Tibial nerve (tissue), 3 donors: ENCODE results near the gene CLEC18B.
"Not testable (repeated sequence)": the region's sequence is repeated elsewhere in the genome, so short reads cannot be mapped to it uniquely, and the experiment has no call there.

Source experiments
- POLR2A ChIP-seq, 2 donors: fragments of 450-650 bp; IDR thresholded peaks; one replicate each; pipeline ENCODE4 v1.6.1; 2017; ENCODE audit warnings: antibody characterized with exemption in 2 of 2, mild to moderate bottlenecking in 2 of 2, moderate library complexity in 2 of 2
- TF ChIP-seq, protein P1 (sequence below), 5 experiments: fragments of 200-600 bp in 3 of 5; fragments of 450-650 bp in 2 of 5; sonication (generic) in 3 of 5; IDR thresholded peaks; one replicate each; pipeline ENCODE4 v1.5.1; 2016 to 2019; ENCODE audit warnings: antibody characterized with exemption in 5 of 5, mild to moderate bottlenecking in 3 of 5, moderate library complexity in 2 of 5

DNA sequence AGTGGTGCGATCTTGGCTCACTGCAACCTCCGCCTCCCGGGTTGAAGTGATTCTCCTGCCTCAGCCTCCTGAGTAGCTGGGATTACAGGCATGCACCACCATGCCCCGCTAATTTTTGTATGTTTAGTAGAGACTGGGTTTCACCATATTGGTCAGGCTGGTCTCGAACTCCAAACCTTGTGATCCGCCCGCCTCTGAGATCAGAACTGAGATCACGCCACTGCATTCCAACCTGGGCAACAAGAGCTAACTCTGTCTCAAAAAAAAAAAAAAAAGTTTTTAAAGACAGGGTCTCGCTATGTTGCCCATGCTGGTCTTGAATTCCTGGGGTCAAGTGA lies 47.5 kb downstream of the CLEC18B start:
- TF ChIP-seq, protein P1, sequence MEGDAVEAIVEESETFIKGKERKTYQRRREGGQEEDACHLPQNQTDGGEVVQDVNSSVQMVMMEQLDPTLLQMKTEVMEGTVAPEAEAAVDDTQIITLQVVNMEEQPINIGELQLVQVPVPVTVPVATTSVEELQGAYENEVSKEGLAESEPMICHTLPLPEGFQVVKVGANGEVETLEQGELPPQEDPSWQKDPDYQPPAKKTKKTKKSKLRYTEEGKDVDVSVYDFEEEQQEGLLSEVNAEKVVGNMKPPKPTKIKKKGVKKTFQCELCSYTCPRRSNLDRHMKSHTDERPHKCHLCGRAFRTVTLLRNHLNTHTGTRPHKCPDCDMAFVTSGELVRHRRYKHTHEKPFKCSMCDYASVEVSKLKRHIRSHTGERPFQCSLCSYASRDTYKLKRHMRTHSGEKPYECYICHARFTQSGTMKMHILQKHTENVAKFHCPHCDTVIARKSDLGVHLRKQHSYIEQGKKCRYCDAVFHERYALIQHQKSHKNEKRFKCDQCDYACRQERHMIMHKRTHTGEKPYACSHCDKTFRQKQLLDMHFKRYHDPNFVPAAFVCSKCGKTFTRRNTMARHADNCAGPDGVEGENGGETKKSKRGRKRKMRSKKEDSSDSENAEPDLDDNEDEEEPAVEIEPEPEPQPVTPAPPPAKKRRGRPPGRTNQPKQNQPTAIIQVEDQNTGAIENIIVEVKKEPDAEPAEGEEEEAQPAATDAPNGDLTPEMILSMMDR (IDR thresholded peaks at IDR 0.05) = not testable (repeated sequence)
- not testable (repeated sequence) for TF ChIP-seq POLR2A (IDR thresholded peaks at IDR 0.05)
